ENCODE results near the gene ANKRD27. TPM values are rescaled to one million over a fixed set of nuclear protein-coding genes. Genes with fewer than 3 reads are reported as not detected.
"Not testable (repeated sequence)": the region's sequence is repeated elsewhere in the genome, so short reads cannot be mapped to it uniquely, and the experiment has no call there.

ANKRD27 gene
- total RNA-seq, 2 donors from 2014 or later = 47.3 to 55.6 TPM

GRCh38 chr19:32656379-32656778, 18.6 kb downstream of the ANKRD27 start:
- H3K27me3 Mint-ChIP-seq; H3K4me3 Mint-ChIP-seq; H3K4me1 Mint-ChIP-seq (ENCODE audit: low read depth in 2 of 2); ATAC-seq; H3K9me3 Mint-ChIP-seq; H3K27ac Mint-ChIP-seq; H3K36me3 Mint-ChIP-seq: not testable (repeated sequence)
- DNase-seq (ENCODE audit: low spot score) = peak; percentile 31

GRCh38 chr19:32653599-32653915, 21.4 kb downstream of the ANKRD27 start:
- Mint-ChIP-seq H3K4me1 (ENCODE audit: low read depth in 2 of 2) (no peaks in the 10 kb centered on the region), H3K9me3 (no peaks in the 10 kb centered on the region), H3K4me3 (no peak overlapping the region), H3K36me3 (no peaks in the 10 kb centered on the region), H3K27ac (no peak overlapping the region), H3K27me3 (no peaks in the 10 kb centered on the region)
- DNase-seq (ENCODE audit: low spot score) = peak; percentile 6
- ATAC-seq = no peak

- DNase-seq (ENCODE audit: low spot score) (no peak), ATAC-seq (no peak)
- Mint-ChIP-seq H3K4me1 (ENCODE audit: low read depth in 2 of 2) (no peaks in the 10 kb centered on the region), H3K27me3 (no peaks in the 10 kb centered on the region), H3K27ac (no peak overlapping the region), H3K4me3 (no peak overlapping the region), H3K9me3 (no peaks in the 10 kb centered on the region), H3K36me3 (no peaks in the 10 kb centered on the region)
Measured at GRCh38 chr19:32652894-32653598, 21.9 kb downstream of the ANKRD27 start.

- not testable (repeated sequence) for H3K9me3 Mint-ChIP-seq; H3K4me1 Mint-ChIP-seq (ENCODE audit: low read depth in 2 of 2); H3K27me3 Mint-ChIP-seq; ATAC-seq; H3K27ac Mint-ChIP-seq; H3K4me3 Mint-ChIP-seq; DNase-seq (ENCODE audit: low spot score); H3K36me3 Mint-ChIP-seq
Measured at GRCh38 chr19:32652331-32652730, 22.6 kb downstream of the ANKRD27 start.

- Mint-ChIP-seq H3K9me3 (no peaks in the 10 kb centered on the region), H3K27ac (no peak overlapping the region), H3K4me1 (ENCODE audit: low read depth in 2 of 2) (no peaks in the 10 kb centered on the region), H3K36me3 (no peaks in the 10 kb centered on the region), H3K4me3 (no peak overlapping the region), H3K27me3 (no peaks in the 10 kb centered on the region)
- DNase-seq (ENCODE audit: low spot score) = no peak
- no peak for ATAC-seq
Measured at GRCh38 chr19:32651729-32652140, 23.2 kb downstream of the ANKRD27 start.

- Mint-ChIP-seq H3K27ac (no peak overlapping the region), H3K36me3 (no peaks in the 10 kb centered on the region), H3K4me1 (ENCODE audit: low read depth in 2 of 2) (no peaks in the 10 kb centered on the region), H3K4me3 (no peak overlapping the region), H3K9me3 (no peaks in the 10 kb centered on the region), H3K27me3 (no peaks in the 10 kb centered on the region)
- no peak for ATAC-seq
- peak; percentile 6 for DNase-seq (ENCODE audit: low spot score)
Measured at GRCh38 chr19:32650671-32651070, 24.3 kb downstream of the ANKRD27 start.

- Mint-ChIP-seq H3K36me3 (no peaks in the 10 kb centered on the region), H3K27me3 (no peaks in the 10 kb centered on the region), H3K4me1 (ENCODE audit: low read depth in 2 of 2) (no peaks in the 10 kb centered on the region), H3K27ac (no peak overlapping the region), H3K9me3 (no peaks in the 10 kb centered on the region), H3K4me3 (no peak overlapping the region)
- ATAC-seq (no peak), DNase-seq (ENCODE audit: low spot score) (no peak)
Measured at GRCh38 chr19:32649751-32650150, 25.2 kb downstream of the ANKRD27 start.

GRCh38 chr19:32647361-32647760, 27.6 kb downstream of the ANKRD27 start:
- ATAC-seq (no peak), DNase-seq (ENCODE audit: low spot score) (no peak)
- H3K27me3 Mint-ChIP-seq = no peaks in the 10 kb centered on the region
- no peak overlapping the region for H3K4me3 Mint-ChIP-seq
- H3K36me3 Mint-ChIP-seq = peaks cover 4% of the 10 kb centered on the region
- peaks cover 5 to 7% of the 10 kb centered on the region in 2 donors for H3K4me1 Mint-ChIP-seq (ENCODE audit: low read depth in 2 of 2)
- H3K27ac Mint-ChIP-seq = no peak overlapping the region
- no peaks in the 10 kb centered on the region for H3K9me3 Mint-ChIP-seq

- H3K36me3 Mint-ChIP-seq = peaks cover 9% of the 10 kb centered on the region
- H3K9me3 Mint-ChIP-seq = no peaks in the 10 kb centered on the region
- peaks cover 5 to 10% of the 10 kb centered on the region in 2 donors for H3K4me1 Mint-ChIP-seq (ENCODE audit: low read depth in 2 of 2)
- no peak overlapping the region for H3K4me3 Mint-ChIP-seq
- H3K27ac Mint-ChIP-seq = no peak overlapping the region
- no peaks in the 10 kb centered on the region for H3K27me3 Mint-ChIP-seq
- peak in 1 of 2 donors; percentile 66 for ATAC-seq
- no peak for DNase-seq (ENCODE audit: low spot score)
Measured at GRCh38 chr19:32646556-32646955, 28.4 kb downstream of the ANKRD27 start.

- DNase-seq (ENCODE audit: low spot score) (no peak), ATAC-seq (peak; percentile 48 to 57)
- Mint-ChIP-seq H3K4me1 (ENCODE audit: low read depth in 2 of 2) (peaks cover 5 to 10% of the 10 kb centered on the region in 2 donors), H3K27me3 (no peaks in the 10 kb centered on the region), H3K4me3 (no peak overlapping the region), H3K36me3 (peaks cover 12% of the 10 kb centered on the region), H3K27ac (no peak overlapping the region), H3K9me3 (no peaks in the 10 kb centered on the region)
Measured at GRCh38 chr19:32642771-32643170, 32.2 kb downstream of the ANKRD27 start.

- no peak for ATAC-seq
- Mint-ChIP-seq H3K9me3 (no peaks in the 10 kb centered on the region), H3K27ac (no peak overlapping the region), H3K4me3 (no peak overlapping the region), H3K4me1 (ENCODE audit: low read depth in 2 of 2) (peaks cover 5 to 10% of the 10 kb centered on the region in 2 donors), H3K27me3 (no peaks in the 10 kb centered on the region), H3K36me3 (peaks cover 12% of the 10 kb centered on the region)
- no peak for DNase-seq (ENCODE audit: low spot score)
Measured at GRCh38 chr19:32638625-32639024, 36.4 kb downstream of the ANKRD27 start.

GRCh38 chr19:32637480-32637879, 37.5 kb downstream of the ANKRD27 start:
- Mint-ChIP-seq H3K27ac (no peak overlapping the region), H3K36me3 (peaks cover 8% of the 10 kb centered on the region), H3K9me3 (no peaks in the 10 kb centered on the region), H3K4me3 (no peak overlapping the region), H3K27me3 (no peaks in the 10 kb centered on the region), H3K4me1 (ENCODE audit: low read depth in 2 of 2) (peaks cover 0 to 3% of the 10 kb centered on the region in 2 donors)
- ATAC-seq = no peak
- DNase-seq (ENCODE audit: low spot score) = no peak

GRCh38 chr19:32631381-32631780, 43.6 kb downstream of the ANKRD27 start:
- Mint-ChIP-seq H3K27ac (no peak overlapping the region), H3K9me3 (no peaks in the 10 kb centered on the region), H3K4me3 (no peak overlapping the region), H3K4me1 (ENCODE audit: low read depth in 2 of 2) (peaks cover 0 to 2% of the 10 kb centered on the region in 2 donors), H3K36me3 (no peaks in the 10 kb centered on the region), H3K27me3 (no peaks in the 10 kb centered on the region)
- ATAC-seq (no peak), DNase-seq (ENCODE audit: low spot score) (no peak)

- DNase-seq (ENCODE audit: low spot score) (no peak), ATAC-seq (no peak)
- no peak overlapping the region for H3K27ac Mint-ChIP-seq
- H3K36me3 Mint-ChIP-seq = no peaks in the 10 kb centered on the region
- peaks cover 0 to 2% of the 10 kb centered on the region in 2 donors for H3K4me1 Mint-ChIP-seq (ENCODE audit: low read depth in 2 of 2)
- no peaks in the 10 kb centered on the region for H3K27me3 Mint-ChIP-seq
- H3K9me3 Mint-ChIP-seq = no peaks in the 10 kb centered on the region
- no peak overlapping the region for H3K4me3 Mint-ChIP-seq
Measured at GRCh38 chr19:32630338-32630737, 44.6 kb downstream of the ANKRD27 start.

- Mint-ChIP-seq H3K4me1 (ENCODE audit: low read depth in 2 of 2) (peaks cover 0 to 6% of the 10 kb centered on the region in 2 donors), H3K27me3 (no peaks in the 10 kb centered on the region), H3K27ac (no peak overlapping the region), H3K36me3 (peaks cover 5% of the 10 kb centered on the region), H3K4me3 (no peak overlapping the region), H3K9me3 (no peaks in the 10 kb centered on the region)
- no peak for DNase-seq (ENCODE audit: low spot score)
- ATAC-seq = no peak
Measured at GRCh38 chr19:32627714-32628270, 47.2 kb downstream of the ANKRD27 start.
